NCI-H2081 treated with DMSO at 0.1 percent for 48 hours (cell line): Measurements from ENCODE around the gene MYADML2.

ENCODE experiments used
- DNase-seq: peaks from one replicate; lab custom pipeline; 2025; lab: John Stamatoyannopoulos, UW

The MYADML2 gene

DNA sequence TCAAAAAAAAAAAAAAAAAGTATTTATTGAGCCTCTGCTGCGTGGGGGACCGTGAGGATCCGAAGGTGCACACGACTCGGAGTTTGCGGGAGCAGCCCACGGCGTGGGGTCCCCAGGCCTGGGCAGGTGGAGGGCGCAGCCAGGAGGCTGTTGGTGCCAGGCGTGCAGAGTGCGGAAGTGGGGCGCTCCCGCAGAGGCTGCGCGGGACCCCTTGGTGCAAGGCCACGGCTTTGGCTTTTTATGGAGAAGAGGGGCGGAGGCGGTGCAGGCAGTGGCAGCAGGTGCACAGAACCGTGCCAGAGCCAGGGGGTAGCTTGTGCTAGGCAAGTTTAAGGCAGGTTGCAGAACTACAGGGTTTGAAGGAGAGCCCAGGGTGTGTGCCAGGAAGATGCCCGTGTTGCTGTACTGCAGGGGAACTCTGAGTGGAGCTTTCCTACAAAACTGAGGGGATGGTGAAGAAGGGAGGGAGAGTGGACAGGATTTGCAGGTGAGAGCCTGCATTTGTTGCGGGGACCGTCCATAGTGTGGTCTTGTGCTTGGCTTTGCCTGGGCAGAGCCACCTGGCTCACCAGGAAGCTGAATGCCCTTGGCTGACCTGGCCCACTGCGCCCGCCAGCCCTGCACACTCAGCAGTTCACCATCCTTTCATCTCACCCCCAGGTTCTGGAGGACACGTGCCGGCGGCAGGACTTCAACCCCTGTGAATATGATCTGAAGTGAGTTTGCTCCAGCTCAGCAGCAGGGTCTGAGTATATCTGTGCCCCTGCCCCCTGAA is 31.7 kb upstream of the MYADML2 start:
- DNase-seq, result no peak

GRCh38 chr17:81977211-81977808 is 30.3 kb upstream of the MYADML2 start, which contains the start of gene ASPSCR1:
TSS of gene ASPSCR1 (plus strand) at chr17:81977629. CDS start at chr17:81977647, 18 bp downstream.
- peak; percentile 51 for DNase-seq

- no peak for DNase-seq
These were observed 29.5 kb upstream of the MYADML2 start for GRCh38 chr17:81976332-81977210.

DNA sequence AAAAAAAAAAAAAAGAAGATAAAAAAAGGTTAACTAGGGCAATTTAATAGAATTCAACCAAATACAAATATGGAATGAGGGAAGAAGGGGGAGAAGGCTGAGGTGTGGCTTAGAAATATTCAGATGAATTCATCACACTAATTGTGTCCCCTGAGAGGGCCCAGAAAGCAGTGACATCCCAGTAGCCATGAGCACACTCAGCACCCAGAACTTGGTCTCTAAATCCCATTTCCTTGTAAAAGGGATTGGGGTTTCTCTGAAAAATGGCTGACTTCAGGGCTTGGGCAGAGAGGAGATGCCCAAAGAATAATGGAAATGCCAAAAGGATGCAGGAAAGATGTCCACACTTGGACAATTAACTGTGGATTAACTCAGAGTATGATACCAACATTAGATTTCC is 26.4 kb upstream of the MYADML2 start:
- DNase-seq, result no peak

- no peak for DNase-seq
These were observed 22.1 kb upstream of the MYADML2 start for GRCh38 chr17:81968850-81969812.

GRCh38 chr17:81968396-81968745 is 21.3 kb upstream of the MYADML2 start:
- no peak for DNase-seq

- DNase-seq, result no peak
These were observed 20.7 kb upstream of the MYADML2 start for GRCh38 chr17:81967533-81968395.

GRCh38 chr17:81967244-81967532 is 20.2 kb upstream of the MYADML2 start:
- no peak for DNase-seq

DNA sequence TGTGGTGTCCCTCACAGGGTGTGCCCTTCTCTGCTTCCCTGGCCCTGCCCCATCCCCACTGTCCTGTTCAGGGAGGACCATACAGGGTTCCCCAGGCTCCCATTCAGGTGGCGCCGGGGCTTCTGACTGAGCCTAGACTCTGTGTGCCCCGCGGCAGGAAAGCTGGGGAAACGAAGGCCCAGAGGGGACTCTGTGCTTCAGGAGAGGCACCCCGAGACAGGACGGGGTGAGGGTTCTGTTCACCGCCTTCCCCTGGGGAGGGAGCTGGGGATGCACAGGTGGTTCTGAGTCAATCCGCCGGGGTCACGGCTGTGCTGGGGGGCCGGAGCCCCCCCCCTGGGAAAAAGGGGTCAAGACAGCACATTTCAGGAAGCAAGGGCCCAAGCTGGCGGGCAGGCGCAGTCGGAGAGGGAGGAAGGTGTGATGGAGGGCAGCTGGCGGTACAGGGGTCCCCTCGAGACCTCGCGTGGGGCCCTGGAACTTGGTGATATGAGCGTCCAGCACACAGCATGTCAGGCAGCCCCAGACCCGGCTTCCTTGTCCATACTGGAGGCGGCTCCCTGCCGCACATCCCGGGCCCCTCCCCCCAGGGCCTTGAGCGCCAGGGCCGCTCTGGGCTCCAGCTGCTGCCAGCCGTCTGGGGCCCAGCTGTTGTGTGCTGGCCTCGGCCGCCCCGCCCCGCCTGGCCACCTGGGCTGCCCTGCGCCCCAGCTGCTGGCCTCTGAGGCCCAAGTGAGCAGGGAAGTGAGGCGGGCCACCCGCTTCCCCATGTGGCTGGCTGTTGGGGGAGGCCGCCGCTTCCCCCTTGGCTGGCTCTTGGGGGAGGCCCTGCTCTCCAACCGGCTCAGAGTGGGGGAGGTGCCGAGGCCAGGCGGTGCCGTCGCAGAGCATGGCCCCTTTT is 19.6 kb upstream of the MYADML2 start:
- no peak for DNase-seq

DNA sequence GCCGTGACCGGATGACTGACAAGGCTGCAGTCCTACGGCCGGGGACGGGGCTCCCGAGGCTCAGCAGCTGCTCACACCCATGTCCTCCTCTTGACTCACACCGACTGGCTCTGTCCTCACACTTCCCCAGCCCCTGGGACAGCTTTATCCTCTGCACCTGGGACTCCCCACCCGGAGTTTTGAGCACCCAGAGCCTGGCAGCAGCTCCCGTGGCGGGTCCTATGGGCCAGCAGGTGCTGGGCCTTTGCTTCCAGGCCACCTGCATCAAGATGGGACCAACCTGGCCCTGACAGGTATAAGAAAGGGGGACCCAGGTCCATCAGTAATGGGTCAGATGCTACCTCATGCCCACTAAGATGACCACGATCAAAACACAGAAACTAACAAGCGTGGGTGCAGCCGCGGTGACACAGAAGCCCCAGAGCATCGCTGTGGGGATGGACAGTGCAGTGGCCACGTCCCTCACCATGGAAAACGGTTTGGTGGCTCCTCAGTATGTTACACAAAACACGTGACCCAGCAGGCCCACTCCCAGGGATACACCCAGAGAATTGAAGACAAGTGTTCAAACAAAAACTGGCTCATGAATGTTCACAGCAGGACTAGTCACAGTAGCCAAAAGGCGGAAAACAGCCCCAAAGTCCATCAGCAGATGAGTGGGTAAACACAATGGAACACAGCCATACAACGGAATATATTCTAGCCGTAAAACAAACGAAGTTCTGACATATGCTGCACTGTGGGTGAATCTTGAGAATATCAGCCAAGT is 17.2 kb upstream of the MYADML2 start:
- DNase-seq, result no peak

GRCh38 chr17:81962499-81963441 is 15.7 kb upstream of the MYADML2 start:
- no peak for DNase-seq

DNA sequence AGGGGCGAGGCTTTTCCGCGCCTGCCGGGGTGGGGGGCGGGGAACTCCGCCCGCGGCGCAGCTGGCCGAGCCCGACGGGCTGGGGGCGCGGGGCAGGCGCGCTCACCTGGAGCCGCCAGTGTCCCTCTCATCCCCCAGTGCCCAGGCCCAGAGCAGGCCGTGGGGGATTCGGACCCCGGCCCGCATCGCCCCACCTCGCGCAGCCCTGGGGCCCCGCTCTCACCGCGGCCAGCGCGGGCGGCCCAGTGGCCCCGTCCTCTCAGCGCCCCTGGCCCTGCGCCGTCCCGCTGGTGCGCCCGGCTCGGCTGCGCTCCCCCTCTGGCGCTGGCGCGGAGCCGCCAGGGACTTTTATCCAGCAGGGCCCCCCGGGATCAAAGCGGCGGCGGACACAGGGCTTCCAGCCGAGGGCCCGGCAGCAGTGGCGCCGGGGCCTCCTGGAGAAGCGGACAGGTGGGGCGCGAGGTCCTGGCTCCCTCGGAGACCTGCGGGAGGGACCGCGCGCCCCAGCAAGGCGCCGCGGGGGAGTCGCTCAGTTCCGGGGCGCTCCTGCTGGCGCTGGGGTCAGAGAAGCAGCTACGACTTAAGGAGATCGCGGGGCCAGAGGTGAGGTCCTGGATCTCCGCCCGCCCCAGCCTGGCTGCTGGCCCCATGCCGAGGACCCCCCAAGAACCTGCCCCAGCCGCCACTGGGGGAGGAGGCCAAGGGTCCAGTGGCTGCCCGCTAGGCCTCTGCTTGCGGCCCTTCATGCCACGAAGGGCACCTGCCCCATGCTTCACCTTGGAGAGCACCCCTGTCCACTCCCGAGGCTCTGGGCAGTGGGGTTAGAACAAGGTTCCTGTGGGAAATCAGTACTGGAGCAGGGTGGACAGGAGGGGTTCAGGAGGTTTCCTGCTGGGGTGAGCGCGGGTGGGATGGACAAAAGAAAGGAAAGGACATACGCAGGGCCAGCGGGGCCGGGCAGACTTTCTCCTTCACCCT is 14.8 kb upstream of the MYADML2 start:
- no peak for DNase-seq

DNA sequence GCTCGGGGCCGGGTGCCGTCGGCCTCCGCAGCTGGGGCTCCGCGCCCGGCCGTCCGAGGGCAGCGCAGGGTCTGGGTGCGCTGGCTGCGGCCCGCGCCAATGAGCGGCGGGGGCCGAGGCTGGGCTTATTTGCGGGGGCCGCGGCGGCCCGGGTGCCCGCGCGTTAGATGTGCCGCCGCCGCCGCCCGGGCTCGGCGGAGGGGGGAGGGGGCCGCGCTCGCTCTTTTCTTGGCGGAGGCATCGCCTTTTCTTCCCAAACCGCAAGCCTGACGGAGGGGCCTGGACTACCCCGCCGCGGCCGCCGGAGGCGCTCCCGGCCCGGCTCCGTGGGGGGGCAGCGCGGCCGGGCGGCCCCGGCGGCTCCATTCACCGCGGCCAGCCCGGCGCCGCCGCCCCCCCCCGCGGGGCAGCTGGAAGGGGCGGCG is 14.1 kb upstream of the MYADML2 start, which contains the start of gene NOTUM:
NOTUM (minus strand) TSS at position 101 of the 425 bp plus-strand sequence. CDS start 278 bp downstream, outside the sequence.
- DNase-seq, result no peak

DNA sequence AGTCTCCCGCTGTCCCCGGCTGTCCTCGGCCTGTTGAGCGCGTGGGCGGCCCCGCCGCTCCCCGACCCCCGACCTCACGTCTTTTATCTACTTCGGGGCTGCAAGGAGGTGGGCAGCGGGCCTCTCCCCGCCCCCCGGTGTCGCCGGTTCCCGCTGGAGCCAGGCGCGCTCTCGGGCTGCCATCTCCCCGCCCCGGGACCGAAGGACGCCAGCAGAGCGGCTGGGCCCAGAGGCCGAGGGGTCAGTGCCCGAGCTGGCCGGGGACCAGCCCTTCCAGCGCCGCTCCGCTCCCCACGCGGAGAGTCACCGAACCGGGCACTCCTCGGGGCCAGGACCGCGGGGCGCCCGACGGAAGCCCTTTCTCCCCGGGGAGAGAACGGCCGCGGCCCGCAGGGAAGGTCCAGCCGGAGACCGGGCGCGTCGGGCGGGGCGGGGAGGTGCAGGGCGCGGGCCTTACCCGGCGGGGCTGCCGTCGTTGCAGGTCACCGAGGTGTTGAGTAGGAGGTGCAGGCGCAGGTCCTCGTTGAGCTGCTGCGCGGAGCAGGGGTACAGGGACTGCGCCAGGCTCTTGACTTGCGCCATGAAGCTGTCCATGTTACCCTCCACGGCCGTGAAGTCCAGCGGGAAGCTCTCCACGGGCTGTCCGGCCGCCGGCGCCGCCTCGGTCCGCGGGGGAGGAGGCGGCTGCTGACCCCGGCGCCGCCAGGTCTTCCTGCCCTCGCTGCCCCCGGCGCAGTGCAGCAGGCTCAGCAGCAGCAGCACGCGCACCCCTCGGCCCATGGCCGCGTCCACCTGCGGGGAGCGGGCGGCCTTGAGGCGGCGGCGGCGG is 13.3 kb upstream of the MYADML2 start:
- DNase-seq, result no peak

- DNase-seq, result no peak
These were observed 12.5 kb upstream of the MYADML2 start for GRCh38 chr17:81959362-81960129.
